ENCODE data around the gene FOSB. TPM values are rescaled to one million over a fixed set of nuclear protein-coding genes. Genes with fewer than 3 reads are reported as not detected.

The FOSB gene
- total RNA-seq, 3 donors from 2014 or later, result 29.8 to 109 (median 38.4) TPM

DNA sequence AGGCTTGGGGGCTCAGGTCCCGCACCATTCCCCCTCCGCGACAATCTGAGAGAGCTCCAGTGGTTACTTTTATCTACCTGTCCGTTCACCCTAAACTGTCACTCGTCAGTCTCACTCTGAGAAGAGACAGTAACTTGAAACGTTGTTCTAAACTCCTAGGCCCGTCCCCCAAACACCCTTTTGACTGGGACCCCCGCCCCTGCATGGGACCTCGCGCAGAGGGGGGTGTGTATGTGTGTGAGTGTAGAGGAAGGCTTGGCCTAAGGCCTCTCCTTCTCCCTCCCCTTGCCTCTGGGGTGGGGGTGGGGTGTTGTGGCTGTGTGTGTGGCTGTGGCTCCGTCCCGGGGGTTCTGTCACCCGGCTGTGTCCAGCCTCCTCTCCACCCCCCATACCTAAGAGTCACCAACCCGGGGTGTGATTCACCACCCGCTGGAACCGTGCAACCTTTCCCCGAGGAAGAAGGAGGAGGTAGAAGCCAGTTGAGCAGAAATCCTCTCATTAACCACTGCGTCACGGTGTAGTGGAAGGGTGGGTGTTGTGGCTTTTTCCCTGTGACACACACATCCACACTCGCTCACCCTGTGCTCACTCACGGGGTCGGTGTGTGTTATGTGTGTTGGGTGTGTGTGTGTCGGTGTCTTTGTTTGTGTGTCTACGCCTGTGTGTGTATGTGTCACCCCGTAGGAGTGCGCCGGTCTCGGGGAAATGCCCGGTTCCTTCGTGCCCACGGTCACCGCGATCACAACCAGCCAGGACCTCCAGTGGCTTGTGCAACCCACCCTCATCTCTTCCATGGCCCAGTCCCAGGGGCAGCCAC lies 2.4 kb downstream of the FOSB start:
- peak in 1 of 2 donors; percentile 67 for DNase-seq (ENCODE audit: low spot score in 2 of 2)
- peak overlapping the region; percentile 99 to 100 for H3K27ac ChIP-seq
- no peaks in the 10 kb centered on the region for H3K36me3 ChIP-seq
- H3K4me1 ChIP-seq, result peaks cover 5 to 8% of the 10 kb centered on the region in 2 donors
- H3K27me3 ChIP-seq, result no peaks in the 10 kb centered on the region
- TF ChIP-seq POLR2A (IDR thresholded peaks at IDR 0.05) (no peak), POLR2AphosphoS5 (IDR thresholded peaks at IDR 0.05) (peak in 1 of 3 donors; percentile 81)
- TF ChIP-seq, protein P1, sequence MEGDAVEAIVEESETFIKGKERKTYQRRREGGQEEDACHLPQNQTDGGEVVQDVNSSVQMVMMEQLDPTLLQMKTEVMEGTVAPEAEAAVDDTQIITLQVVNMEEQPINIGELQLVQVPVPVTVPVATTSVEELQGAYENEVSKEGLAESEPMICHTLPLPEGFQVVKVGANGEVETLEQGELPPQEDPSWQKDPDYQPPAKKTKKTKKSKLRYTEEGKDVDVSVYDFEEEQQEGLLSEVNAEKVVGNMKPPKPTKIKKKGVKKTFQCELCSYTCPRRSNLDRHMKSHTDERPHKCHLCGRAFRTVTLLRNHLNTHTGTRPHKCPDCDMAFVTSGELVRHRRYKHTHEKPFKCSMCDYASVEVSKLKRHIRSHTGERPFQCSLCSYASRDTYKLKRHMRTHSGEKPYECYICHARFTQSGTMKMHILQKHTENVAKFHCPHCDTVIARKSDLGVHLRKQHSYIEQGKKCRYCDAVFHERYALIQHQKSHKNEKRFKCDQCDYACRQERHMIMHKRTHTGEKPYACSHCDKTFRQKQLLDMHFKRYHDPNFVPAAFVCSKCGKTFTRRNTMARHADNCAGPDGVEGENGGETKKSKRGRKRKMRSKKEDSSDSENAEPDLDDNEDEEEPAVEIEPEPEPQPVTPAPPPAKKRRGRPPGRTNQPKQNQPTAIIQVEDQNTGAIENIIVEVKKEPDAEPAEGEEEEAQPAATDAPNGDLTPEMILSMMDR (IDR thresholded peaks at IDR 0.05), result no peak
- no peaks in the 10 kb centered on the region for H3K9me3 ChIP-seq
- peak overlapping the region; percentile 76 to 85 (median 84) for H3K4me3 ChIP-seq
- intact Hi-C loops (cut with DNase I; ENCODE audit: low total_unique reads), result loop anchor here (10.0 kb wide), 1 partner anchor 45 kb away; the partner anchor contains the start of gene ERCC1

DNA sequence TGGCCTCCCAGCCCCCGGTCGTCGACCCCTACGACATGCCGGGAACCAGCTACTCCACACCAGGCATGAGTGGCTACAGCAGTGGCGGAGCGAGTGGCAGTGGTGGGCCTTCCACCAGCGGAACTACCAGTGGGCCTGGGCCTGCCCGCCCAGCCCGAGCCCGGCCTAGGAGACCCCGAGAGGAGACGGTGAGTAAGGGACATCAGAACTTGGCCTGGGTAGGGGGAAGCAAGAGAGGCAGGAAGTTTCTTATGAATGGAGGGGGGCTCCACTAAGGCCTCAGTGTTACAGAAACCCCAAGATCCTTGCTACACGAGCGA lies 2.9 kb downstream of the FOSB start:
- H3K4me3 ChIP-seq, result peak overlapping the region; percentile 76 to 85 (median 84)
- DNase-seq (ENCODE audit: low spot score in 2 of 2), result no peak
- TF ChIP-seq POLR2AphosphoS5 (IDR thresholded peaks at IDR 0.05), result peak in 1 of 3 donors; percentile 2
- TF ChIP-seq POLR2A (IDR thresholded peaks at IDR 0.05), result no peak
- TF ChIP-seq, protein P1 (IDR thresholded peaks at IDR 0.05), result no peak
- no peaks in the 10 kb centered on the region for H3K36me3 ChIP-seq
- H3K9me3 ChIP-seq, result no peaks in the 10 kb centered on the region
- no peaks in the 10 kb centered on the region for H3K27me3 ChIP-seq
- peaks cover 5 to 8% of the 10 kb centered on the region in 2 donors for H3K4me1 ChIP-seq
- peak overlapping the region in 1 of 2 donors; percentile 100 for H3K27ac ChIP-seq
- intact Hi-C loops (cut with DNase I; ENCODE audit: low total_unique reads), result loop anchor here (10.0 kb wide), 1 partner anchor 46 kb away; the partner anchor contains the start of gene ERCC1

DNA sequence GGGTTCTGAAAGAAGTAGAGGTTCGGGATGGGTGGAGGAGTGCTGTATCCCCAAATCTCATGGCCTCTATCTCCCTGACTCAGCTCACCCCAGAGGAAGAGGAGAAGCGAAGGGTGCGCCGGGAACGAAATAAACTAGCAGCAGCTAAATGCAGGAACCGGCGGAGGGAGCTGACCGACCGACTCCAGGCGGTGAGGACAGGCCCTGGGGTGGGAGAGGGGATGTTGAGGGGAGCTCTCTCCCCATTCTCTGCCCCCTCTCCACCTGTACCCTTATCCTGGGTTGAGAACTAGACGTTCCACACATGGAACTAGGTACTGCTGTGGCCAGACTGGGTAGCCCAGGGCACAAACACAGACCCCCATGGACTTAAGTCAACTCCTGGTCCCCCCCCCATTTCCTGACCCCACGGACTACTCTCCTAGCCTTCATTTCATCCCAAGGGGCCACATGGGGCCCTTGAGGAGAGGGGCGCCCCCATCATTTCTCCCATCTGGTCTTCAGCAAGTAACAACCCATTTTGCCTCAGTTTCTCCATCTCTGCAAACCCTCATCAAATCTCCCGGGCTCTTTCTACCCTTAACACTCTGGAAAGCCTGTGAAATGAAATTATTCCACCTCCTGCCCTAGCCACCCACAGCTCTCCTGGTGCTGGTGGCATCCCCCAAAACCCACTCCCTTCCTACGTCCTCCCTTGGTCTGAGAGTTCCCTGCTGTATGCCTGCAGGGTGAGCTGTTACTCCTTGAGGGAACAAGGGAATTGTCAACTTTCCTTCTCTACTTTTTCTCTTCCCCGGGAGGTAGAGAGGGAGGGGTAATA lies 3.5 kb downstream of the FOSB start:
- TF ChIP-seq POLR2AphosphoS5 (IDR thresholded peaks at IDR 0.05), result peak in 1 of 3 donors; percentile 63
- no peak for TF ChIP-seq POLR2A (IDR thresholded peaks at IDR 0.05)
- intact Hi-C loops (cut with DNase I; ENCODE audit: low total_unique reads), result loop anchor here (10.0 kb wide), 1 partner anchor 47 kb away; the partner anchor contains the start of gene ERCC1
- no peaks in the 10 kb centered on the region for H3K27me3 ChIP-seq
- no peak overlapping the region for H3K27ac ChIP-seq
- peaks cover 5 to 8% of the 10 kb centered on the region in 2 donors for H3K4me1 ChIP-seq
- H3K4me3 ChIP-seq, result peak overlapping the region in 1 of 3 donors; percentile 85
- H3K9me3 ChIP-seq, result no peaks in the 10 kb centered on the region
- DNase-seq (ENCODE audit: low spot score in 2 of 2), result no peak
- no peaks in the 10 kb centered on the region for H3K36me3 ChIP-seq

DNA sequence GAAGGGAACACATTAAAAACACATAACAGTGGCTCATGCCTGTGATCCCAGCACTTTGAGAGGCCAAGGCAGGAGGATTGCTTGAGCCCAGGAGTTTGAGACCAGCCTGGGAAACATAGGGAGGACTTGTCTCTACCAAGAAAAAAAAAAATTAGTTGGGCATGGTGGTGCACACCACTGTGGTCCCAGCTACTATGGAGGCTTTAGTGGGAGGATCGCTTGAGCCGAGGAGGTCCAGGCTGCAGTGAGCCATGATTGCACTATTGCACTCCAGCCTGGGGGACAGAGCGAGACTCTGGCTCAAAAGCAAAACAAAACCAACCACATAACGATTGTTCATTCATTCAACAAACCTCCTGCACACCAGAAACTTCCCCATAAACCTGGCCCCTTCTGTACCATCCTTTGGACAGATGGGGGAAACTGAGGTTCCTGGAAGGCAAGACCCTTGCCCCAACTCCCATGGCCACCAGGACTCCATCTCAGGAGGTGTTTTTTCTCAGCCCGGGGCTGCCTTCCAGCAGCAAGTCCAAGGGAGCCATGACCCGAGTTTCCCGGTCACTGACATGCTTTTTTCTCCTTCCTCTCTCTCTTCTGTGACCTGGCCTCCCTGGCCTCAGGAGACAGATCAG lies 4.3 kb downstream of the FOSB start:
- H3K4me3 ChIP-seq, result peak overlapping the region; percentile 27 to 85 (median 54)
- H3K27me3 ChIP-seq, result no peaks in the 10 kb centered on the region
- no peaks in the 10 kb centered on the region for H3K9me3 ChIP-seq
- DNase-seq (ENCODE audit: low spot score in 2 of 2), result no peak
- H3K36me3 ChIP-seq, result no peaks in the 10 kb centered on the region
- H3K4me1 ChIP-seq, result peaks cover 2 to 8% of the 10 kb centered on the region in 2 donors
- intact Hi-C loops (cut with DNase I; ENCODE audit: low total_unique reads), result loop anchor here (10.0 kb wide), 1 partner anchor 47 kb away; the partner anchor contains the start of gene ERCC1
- H3K27ac ChIP-seq, result no peak overlapping the region
- TF ChIP-seq POLR2AphosphoS5 (IDR thresholded peaks at IDR 0.05), result peak in 2 of 3 donors; percentile 13 to 75
- TF ChIP-seq POLR2A (IDR thresholded peaks at IDR 0.05), result no peak
- TF ChIP-seq, protein P1 (IDR thresholded peaks at IDR 0.05), result no peak

Measured in breast epithelium (tissue), 4 donors.